GM23248 (cell line): Measurements from ENCODE around the gene CD58.

Experiments used
- EZH2 ChIP-seq: fragments of 200-600 bp; sonication (generic); IDR thresholded peaks from 2 replicates; pipeline ENCODE4 v1.6.1; 2018; ENCODE audit warnings: antibody characterized with exemption, mild to moderate bottlenecking; ENCODE audit not compliant: insufficient read depth, poor library complexity, severe bottlenecking
- EZH2phosphoT487 ChIP-seq: fragments of 200-600 bp; sonication (generic); IDR thresholded peaks from 2 replicates; pipeline ENCODE4 v1.6.1; 2018; ENCODE audit warnings: antibody characterized with exemption, moderate library complexity, mild to moderate bottlenecking, low read depth; ENCODE audit not compliant: insufficient read depth

DNA sequence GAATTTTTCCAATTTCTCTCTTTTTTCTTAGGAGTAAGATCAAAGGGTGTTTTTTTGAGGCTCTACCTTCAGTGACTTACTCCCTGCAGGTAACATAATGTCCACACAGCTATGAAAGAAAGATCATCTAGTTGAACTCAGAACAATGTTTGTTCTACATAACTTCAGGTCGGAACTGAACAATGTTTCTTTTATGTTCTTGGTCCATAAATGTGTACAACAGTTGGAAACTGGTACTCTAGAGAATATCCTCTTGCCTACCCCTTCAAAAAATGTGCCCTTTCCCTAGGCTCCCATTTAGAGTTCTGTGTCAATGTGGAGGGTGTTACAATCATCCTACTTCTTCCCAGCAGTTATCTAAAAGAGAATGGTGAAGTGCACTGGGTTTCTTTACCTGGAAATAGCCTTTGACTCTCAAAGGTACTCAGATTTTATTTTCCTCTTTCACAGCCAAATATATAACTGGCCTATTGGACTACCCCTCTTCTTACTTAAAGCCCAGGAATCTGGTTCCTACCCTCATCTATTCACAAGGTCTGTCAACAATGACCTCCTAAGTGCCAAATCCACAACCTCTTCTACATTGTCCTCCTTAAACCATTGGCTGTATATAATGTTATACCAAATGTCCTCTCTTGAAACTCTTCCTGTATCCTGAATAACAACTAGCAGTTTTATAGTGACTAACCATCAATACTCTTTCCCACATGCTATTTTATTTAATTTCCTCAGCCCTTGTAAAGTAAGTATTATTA is 42.3 kb downstream of the CD58 start:
- no peak for TF ChIP-seq EZH2
- TF ChIP-seq EZH2phosphoT487 = no peak
